ENCODE measurements around the gene RAB42.
"Not testable (repeated sequence)": the region's sequence is repeated elsewhere in the genome, so short reads cannot be mapped to it uniquely, and the experiment has no call there.

DNA sequence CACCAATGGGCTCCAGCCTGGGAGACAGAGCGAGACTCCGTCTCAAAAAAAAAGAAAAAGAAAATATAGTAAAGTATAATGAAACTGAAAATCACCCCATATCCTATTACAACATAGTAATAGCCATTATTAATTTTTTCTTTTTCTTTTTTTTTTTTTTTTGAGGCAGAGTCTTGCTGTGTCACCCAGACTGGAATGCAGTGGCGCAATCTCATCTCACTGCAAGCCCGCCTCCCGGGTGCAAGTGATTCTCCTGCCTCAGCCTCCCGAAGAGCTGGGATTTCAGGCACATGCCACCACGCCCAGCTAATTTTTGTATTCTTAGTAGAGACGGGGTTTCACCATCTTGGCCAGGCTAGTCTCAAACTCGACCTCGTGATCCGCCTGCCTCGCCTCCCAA lies 19.2 kb upstream of the RAB42 start:
- TF ChIP-seq, protein P1, sequence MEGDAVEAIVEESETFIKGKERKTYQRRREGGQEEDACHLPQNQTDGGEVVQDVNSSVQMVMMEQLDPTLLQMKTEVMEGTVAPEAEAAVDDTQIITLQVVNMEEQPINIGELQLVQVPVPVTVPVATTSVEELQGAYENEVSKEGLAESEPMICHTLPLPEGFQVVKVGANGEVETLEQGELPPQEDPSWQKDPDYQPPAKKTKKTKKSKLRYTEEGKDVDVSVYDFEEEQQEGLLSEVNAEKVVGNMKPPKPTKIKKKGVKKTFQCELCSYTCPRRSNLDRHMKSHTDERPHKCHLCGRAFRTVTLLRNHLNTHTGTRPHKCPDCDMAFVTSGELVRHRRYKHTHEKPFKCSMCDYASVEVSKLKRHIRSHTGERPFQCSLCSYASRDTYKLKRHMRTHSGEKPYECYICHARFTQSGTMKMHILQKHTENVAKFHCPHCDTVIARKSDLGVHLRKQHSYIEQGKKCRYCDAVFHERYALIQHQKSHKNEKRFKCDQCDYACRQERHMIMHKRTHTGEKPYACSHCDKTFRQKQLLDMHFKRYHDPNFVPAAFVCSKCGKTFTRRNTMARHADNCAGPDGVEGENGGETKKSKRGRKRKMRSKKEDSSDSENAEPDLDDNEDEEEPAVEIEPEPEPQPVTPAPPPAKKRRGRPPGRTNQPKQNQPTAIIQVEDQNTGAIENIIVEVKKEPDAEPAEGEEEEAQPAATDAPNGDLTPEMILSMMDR (IDR thresholded peaks at IDR 0.05; ENCODE audit: insufficient read depth, low read depth, low read length) = not testable (repeated sequence)
- TF ChIP-seq EZH2 (IDR thresholded peaks at IDR 0.05; ENCODE audit: insufficient read depth, low read length) = not testable (repeated sequence)

All from astrocyte (in vitro differentiated cells and primary cell).